HTR-8/SVneo (cell line): ENCODE results near the gene GOLGA6L2.
A peak's percentile ranks its signal among the peaks of the same experiment; 100 is the strongest.
"Not testable (repeated sequence)": the region's sequence is repeated elsewhere in the genome, so short reads cannot be mapped to it uniquely, and the experiment has no call there.

Source experiments
- DNase-seq: peaks from one replicate; pipeline ENCODE4 v3.0.0; 2011; ENCODE audit warnings: low spot score, mixed read lengths; ENCODE audit not compliant: insufficient read length
- FAIRE-seq: peaks from 2 replicates; lab custom pipeline; 2011; peaks lifted over from hg19 to GRCh38; lab: Jason Lieb, UNC

The GOLGA6L2 gene

DNA sequence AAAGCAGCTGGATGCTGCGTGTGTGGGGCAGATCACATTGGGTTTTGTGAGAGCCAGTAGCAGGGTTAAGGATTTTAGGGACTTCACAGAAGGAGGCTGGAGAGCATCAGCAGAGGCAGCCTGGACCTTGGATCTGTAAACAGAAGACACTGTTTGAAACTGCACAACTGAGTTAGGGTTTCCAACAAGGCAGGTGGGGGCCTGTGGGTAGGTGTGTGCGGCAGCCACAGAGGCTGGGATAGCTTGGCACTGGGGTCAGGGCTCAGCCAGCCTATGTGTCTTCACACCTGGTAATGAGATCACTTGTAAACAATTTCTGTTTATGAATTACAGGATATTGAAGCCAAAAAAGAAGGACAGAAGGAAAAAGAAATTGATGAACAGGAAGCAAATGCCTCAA is 12.3 kb downstream of the GOLGA6L2 start:
- DNase-seq, FAIRE-seq: not testable (repeated sequence)

DNA sequence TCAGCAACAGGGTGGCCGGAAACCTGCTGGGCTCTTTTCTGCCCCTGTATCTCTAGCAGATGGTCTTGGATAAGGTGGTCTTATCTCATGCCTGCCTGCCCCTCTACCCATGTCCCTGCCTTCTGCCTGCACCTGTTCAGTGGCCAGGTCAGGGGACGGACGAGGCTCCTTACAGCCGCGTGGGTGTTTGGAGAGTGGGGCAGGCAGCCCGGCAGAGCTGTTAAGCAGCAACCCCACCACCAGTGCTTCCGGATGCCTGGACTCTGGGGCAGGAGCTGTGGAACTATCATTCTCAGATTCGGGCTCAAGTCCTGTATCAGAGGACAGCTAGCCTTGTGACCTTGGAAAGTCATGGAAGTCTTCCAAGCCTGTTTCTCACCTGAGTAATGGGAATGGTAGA is 21.7 kb downstream of the GOLGA6L2 start:
- not testable (repeated sequence) for FAIRE-seq, DNase-seq

DNA sequence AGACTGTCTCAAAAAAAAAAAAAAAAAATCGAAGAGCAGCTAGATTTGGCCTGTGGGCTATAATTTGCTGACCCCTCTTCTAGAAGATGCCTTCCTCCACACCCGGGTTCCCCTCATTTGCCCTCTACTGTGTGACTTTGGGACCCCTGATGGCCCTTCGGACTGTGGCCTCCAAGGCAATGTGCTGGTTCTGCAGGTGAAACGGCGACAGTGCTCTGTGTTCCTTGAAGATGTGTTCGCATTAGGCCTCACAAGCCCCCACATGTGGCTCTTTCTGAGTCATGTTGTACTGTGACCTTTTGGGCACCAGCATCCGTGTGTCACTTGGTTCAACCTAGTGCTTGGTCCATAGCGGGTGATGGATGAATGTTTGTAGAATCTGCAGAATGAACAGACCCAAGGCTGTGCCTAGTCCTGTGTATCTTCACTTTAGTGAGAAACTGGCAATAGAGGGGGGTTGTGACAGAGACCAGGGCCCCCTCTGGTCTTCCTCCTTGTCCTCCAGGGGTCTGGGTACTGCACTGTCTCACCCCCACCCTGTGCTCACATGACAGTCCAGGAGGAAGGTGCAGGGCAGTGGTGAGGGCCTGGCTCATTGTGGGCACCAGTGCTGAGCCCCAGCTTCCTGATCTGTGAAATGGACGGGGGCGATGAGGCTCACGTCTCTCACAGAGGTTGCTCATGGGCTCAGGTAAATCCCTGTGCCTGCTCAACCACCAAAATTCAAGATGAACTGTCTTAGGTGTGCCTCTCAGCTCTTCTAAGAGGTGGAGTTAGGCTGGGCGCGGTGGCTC is 22.7 kb downstream of the GOLGA6L2 start:
- no peak for DNase-seq
- no peak for FAIRE-seq

DNA sequence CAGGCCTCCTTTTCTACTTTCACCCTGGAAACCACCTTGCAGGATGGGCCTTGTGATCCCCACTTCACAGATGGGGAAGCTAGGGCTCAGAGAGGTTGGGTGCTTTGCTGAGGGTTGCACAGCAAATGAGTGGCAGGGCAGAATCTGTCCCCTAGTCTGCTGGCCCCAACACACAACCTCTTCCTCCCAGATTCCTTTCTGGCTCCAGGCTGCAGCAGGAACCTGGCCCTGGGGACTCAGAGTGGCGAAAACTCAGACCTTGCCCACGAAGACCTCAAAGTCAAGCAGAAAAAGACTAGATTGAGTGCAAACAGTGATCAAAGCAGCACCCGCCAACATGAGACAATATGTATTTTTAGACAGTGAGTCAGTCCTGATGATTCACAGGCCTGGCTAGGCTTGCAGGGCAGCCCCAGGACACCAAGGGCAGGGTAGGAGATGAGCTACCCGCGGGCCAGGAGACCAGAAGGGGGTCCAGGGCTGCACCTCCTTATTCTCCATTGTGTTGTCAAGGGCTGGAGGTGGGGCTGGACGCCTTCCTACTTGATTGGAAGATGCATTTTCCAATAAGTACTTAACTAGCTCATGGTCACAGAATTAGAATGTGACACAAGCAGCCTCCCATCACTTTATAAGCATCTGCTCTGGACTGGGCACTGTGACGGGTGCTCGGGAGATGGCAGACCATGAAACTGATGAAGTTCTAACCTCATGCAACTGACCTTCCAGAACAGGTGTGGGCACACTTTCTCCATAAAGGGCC is 23.9 kb downstream of the GOLGA6L2 start:
- FAIRE-seq (peak; percentile 92), DNase-seq (no peak)

DNA sequence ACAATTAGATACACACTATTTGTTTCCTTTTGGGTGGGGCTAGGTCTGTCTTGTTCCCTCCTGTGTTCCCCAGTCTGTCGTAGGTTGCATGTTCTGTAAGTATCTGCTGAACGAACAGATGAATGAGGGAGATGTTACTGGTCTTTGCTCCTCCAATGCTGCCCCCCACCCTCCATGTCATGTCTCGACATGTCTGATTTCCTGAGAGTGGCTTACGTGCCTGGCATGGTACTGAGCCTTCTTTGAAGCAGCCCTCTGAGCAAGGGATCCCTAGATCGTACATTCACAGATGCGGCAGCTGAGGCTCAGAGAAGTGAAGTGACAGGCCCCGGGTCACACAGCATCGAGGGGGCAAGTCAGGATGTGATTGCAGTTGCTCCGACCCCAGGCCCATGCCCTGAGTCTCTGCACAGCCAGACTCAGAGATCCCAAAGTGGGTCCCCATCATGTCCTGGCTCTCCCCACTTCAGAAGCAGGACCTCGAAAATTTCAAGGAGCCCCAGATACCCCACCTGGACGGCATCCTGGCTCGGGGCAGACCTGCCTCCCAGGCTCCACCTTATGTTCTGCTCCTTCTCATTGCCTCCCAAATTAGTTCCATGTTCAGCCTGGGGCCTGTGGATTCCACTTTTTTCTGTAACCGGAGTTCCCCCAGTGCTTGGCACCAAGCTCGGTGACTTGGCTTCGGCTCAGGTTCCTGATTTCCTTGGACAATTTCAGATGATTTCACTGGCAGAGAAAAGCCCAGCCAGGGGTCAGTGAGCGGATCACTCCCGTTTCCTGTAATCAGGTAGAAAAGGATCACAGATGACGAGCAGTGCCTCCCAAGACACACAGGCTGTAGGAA is 24.7 kb downstream of the GOLGA6L2 start:
- FAIRE-seq = no peak

DNA sequence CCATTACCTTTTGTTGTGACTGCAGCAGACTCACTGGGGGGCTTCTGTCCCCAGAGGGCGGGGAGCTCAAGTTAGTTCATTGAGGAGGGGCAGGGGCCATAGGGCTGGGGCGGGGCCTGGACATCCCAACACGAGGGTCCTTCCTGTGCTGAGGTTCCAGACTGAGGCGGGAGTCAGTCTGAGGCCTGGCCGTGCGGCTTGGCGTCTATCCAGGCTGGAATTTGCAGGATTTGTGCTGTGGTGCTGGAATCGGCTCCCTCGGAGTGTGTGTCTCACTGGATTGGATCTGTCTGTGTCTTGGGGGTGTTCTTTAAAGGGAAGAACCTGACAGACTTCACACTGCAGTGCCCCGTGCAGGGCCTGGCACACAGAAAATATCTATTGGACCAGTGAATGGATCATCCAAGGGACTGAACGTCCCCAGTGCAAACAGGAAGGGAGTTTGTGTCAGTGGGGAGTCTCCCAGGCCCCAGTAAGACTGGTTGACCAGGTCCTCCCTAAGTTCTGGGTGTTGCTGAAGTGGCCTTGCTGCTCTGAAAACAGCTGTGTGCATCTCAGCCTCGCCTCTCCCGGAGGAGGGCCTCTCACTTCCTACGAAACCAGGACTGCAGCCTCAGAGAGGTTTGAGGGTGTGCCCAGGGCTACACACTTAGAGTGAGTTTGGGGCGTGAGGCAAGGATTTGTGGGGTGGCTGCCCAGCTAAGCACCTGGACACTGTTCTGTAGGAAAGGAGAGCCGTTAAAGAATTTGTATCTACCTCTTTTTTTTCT is 26.1 kb downstream of the GOLGA6L2 start:
- no peak for FAIRE-seq
- no peak for DNase-seq

More for the DNA sequence above, 24.7 kb downstream of the GOLGA6L2 start:
- no peak for DNase-seq

DNA sequence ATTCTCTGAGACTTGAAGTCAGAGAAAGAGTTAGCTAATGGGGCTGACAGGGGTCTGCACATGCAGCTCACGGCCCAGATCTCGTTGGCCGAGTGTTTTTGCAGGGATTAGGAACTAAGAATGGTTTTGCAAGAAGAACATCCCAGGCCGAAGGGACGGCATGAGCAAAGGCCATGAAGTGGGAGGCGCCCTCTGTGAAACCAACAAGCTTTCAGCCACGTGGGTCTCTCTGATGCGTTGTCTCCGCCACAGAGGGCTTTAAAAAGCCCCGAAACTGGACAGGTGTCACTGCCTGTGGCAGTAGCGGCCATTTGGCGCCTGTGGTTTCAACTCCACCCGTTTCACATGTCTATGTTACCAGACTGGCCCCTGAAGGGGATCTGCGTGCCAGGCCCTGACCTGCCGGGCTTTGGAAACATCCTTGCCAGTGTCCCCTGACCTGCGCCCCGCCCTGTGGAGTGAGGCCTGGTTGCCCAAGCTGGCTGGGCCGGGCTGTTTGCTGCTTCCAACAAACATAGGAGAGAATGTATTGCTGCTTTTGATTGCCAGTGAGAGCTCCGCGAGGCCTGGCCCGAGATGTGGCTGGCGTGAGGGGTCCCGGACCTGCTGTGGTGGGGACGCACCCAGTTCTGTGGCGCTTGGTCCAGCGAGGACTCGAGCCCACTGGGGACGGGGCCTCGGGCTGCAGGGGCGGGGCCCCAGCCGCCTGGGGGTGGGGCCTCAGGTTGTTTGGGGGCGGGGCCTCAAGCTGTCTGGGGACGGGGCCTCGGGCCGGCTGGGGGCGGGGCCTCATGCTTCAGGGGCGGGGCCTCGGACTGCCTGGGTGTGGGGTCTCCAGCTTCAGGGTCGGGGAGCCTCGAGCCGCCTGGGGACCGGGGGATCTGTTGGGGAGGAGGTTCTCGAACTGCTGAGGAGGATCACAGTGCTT is 30.4 kb downstream of the GOLGA6L2 start:
- FAIRE-seq (no peak), DNase-seq (no peak)

DNA sequence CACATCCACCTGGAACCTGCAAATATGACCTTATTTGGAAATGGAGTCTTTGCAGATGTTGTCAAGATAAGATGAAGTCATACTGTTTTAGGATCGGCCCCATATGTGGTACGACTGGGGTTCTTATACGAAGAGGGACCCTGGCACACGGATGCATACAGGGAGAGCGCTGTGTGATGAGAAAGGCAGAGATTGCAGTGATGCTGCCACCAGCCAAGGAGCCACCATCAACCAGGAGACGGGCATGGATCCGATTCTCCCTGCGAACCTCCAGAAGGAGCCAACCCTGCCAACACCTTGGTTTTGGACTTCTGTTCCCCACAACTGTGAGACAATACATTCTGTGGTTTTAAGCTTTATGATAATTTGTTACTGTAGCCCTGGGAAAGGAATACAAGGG is 31.2 kb downstream of the GOLGA6L2 start:
- not testable (repeated sequence) for FAIRE-seq

DNA sequence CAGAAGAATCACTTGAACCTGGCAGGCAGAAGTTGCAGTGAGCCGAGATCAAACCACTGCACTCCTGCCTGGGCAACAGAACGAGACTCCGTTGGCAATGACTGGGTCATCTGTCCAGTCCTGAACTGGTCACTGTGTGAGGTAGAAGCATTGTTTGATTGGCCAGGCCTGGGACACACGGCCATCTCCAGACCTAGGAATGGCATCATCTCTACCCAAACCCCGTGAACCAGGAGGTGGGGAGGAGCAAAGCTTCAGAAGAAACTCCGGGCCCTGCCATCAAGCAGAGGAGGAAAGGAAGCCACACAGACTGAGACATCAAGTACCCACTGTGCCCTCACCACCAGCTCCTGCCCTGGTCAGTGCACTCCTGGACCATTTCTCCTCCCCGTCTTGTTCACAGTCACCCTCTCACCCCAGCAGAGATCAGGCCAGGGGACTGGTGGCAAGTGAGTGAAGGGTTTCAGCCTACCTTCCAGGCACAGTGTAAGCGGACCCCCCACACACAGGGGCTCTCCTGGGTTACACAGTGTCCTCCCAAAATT is 31.6 kb downstream of the GOLGA6L2 start:
- FAIRE-seq (no peak), DNase-seq (no peak)

More for the DNA sequence above, 31.2 kb downstream of the GOLGA6L2 start:
- DNase-seq = not testable (repeated sequence)

DNA sequence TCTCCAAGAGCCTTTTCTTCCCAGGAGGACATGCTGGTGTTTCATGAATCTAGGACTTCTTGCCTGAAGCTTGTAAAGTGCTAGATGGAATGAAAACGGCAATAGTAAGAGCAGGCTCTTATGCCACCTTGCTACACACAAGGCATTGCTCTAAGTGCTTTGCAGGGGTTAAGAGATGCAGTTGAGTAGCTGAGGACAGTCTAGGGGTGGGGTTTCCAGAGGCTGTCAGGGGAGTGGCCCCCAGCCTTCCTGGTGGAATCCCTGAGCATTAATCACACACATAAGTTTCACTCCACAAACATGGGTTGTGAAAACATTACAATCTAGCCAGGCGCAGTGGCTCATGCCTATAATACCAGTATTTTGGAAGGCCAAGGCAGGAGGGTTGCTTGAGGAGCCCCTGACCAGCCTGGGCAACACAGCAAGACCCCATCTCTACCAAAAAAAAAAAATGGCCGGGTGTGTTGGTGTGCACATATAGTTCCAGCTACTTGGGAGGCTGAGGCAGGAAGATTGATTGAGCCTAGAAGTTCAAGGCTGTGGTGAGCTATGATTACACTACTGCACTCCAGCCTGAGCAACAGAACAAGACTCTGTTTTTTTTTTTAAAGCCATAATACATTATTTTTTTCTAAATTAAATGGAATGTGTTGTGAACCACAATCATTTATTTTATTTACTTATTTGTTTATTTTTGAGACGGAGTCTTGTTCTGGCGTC is 34.0 kb downstream of the GOLGA6L2 start:
- not testable (repeated sequence) for DNase-seq, FAIRE-seq

DNA sequence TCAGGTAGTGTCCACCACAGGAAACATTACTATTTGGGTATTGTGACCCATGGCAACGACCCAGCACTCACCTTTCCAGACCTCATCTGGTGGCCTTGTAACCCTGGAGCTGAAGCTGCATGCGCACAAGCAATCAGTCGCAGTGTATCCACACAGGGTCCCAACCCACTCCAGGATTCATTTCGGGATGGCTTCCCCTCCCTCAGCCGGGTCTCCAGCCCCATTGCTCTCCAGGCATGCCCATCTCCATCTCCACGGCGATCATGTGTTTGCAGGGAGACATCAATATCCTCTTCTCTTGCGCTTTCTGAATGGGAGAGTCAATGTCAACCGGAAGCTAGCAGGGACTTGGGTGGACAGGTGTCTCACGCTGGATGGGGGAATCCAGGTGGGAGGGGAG is 35.2 kb downstream of the GOLGA6L2 start:
- FAIRE-seq (no peak), DNase-seq (no peak)

DNA sequence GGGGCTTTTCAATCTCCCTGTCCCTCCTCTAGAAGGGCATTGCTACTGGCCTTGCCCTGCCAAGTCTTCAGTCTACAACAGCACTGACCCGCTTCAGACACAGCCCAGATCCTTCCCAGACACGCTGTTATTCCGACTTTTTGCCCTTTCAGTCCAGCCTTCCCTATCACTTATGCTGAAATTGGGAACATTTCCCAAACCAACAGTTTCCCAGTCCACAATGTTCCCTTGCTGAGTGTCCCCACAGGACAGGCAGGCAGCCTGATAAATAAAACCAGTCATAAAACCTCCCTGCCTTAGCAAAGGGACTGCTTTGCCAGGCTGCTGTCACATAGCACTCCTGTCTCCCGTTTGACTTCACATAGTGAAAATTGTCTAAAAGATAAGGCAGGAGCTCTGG is 43.5 kb downstream of the GOLGA6L2 start:
- DNase-seq = no peak
- no peak for FAIRE-seq

DNA sequence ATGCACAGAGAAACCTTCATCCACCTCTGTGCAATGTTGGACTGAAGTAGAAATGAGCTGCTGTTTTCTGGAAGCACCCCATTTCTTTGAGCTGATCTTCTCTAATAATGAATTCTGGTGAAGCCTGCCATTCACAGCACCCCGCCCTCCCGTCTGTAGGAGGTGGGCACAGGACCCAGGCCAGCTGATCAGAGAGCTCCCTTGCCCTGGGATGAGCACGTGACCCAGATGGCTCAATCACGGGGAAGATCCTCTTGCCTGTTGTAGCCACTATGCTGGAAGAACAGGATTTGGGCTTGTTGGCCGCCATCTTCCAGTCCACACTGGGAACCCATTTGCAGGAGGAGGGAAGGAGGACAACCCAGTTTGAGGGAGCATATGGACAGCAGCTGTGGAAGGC is 44.5 kb downstream of the GOLGA6L2 start:
- no peak for FAIRE-seq

DNA sequence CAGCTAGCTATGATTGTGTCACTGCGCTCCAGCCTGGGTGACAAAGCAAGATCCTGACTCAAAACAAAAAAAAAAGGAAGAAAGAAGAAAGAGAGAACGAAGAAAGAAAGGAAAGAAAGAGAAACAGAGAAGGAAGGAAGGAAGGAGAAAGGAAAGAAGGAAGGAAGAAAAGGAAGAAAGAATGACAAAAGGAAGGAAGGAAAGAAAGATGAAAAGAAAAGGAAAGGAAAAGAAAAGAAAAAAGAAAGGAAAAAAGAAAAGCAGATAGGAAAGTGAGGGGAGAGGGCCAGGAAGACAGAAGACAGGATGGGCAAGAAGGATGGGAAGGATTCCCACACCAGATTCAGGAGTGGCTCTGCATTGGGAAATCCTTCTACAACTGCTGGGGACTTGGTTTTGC is 44.9 kb downstream of the GOLGA6L2 start:
- FAIRE-seq (no peak), DNase-seq (no peak)

More for the DNA sequence above, 44.5 kb downstream of the GOLGA6L2 start:
- no peak for DNase-seq

DNA sequence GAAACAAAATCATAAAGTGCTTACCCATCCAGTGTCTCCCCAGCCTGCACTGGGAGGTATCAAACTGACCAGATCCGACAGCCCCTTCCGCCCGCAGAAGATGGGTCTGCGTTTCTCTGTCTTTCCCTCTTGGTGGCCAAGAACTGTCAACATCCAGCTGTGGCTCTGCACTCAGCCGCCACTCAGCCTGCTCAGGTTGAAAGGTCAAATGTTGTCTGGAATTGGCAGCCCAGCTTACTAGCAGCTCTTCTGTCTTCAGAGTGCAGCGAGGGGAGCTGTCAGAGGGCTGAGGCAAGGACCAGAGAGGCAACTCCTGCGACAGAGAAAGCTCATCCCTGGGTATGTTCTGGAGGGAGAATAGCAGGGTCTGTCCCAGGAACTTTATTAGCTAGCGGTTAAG is 45.4 kb downstream of the GOLGA6L2 start:
- no peak for FAIRE-seq
- no peak for DNase-seq

DNA sequence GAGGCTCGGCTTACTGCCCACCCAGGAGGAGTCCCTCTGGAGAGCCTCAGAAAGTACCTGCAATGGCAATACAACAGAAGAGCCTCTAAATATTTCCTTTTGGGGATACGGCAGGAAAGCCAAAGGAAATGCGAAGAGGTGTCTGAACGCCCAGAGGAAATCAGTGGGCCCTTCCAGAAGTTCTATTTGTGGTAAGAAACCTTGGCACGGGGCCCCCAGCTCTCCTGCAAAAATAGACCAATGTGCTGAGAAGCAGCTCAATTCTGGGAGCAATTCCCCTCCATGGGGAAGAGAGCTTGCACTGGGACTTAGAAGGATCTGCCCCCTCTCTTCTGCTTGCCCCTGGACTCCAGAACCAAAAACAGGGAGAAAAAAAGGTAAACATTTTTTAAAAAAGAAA is 47.8 kb downstream of the GOLGA6L2 start:
- FAIRE-seq, DNase-seq: not testable (repeated sequence)

DNA sequence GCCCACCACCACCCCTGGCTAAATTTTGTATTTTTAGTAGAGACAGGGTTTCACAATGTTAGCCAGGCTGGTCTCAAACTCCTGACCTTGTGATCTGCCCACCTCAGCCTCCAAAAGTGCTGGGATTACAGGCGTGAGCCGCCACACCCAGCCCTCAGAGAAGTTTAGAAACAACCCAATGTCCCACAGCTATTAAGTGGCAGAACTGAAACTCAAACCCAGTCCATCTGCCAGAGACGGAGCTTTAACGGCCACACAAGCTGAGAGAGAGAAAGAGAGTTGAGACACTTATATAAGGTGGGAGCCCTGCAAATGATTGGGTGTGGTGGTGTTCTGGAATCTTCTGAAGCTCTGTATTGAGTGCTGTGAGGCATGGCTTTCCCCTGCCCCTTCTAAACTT is 48.7 kb downstream of the GOLGA6L2 start:
- FAIRE-seq, DNase-seq: not testable (repeated sequence)

DNA sequence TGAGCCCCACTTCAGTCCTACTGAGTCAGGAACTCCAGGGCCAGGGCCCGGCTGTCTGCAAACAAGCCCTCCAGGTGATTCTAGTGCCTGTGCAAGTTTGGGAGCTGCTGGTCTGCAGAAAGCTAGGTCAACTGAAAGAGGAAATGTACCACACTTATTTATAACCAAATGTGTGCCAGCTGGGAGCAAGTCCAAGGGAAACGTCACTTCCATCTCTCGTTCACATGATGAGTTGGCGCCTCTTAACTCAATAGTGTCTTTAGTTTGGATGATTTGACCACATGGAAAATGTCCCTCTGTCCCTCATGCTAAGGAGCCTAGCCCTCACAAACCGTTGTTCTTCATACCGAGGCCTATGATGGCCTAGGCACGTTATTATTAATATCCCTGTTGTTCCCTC is 49.3 kb downstream of the GOLGA6L2 start:
- DNase-seq = no peak
- no peak for FAIRE-seq
